Activated T-cell treated with anti-CD3 and anti-CD28 coated beads for 48 hours (primary cell): ENCODE results near the gene CUX1.

Experiments used
- DNase-seq: peaks from one replicate; pipeline ENCODE4 v3.0.0-alpha.2; 2020; ENCODE audit warnings: low read depth

Gene CUX1

GRCh38 chr7:101957744-101958525, 140.5 kb downstream of the CUX1 start:
- DNase-seq, result no peak

- no peak for DNase-seq
Observed at GRCh38 chr7:101959342-101959741, 141.9 kb downstream of the CUX1 start.

GRCh38 chr7:101959829-101960228, 142.4 kb downstream of the CUX1 start:
- no peak for DNase-seq

- no peak for DNase-seq
Observed at GRCh38 chr7:101960323-101960722, 142.9 kb downstream of the CUX1 start.

- no peak for DNase-seq
Observed at GRCh38 chr7:101960985-101961708, 143.7 kb downstream of the CUX1 start.

GRCh38 chr7:101961811-101962210, 144.4 kb downstream of the CUX1 start:
- DNase-seq, result no peak

GRCh38 chr7:101963693-101964092, 146.3 kb downstream of the CUX1 start:
- no peak for DNase-seq

GRCh38 chr7:101964680-101965452, 147.4 kb downstream of the CUX1 start:
- no peak for DNase-seq

GRCh38 chr7:101968720-101969466, 151.5 kb downstream of the CUX1 start:
- DNase-seq, result no peak

GRCh38 chr7:101969997-101970585, 152.7 kb downstream of the CUX1 start:
- no peak for DNase-seq

GRCh38 chr7:101970801-101971200, 153.4 kb downstream of the CUX1 start:
- no peak for DNase-seq

- no peak for DNase-seq
Observed at GRCh38 chr7:101971457-101971856, 154.0 kb downstream of the CUX1 start.

- no peak for DNase-seq
Observed at GRCh38 chr7:101972627-101973026, 155.2 kb downstream of the CUX1 start.

- DNase-seq, result no peak
Observed at GRCh38 chr7:101973130-101973529, 155.7 kb downstream of the CUX1 start.

GRCh38 chr7:101974393-101974792, 157.0 kb downstream of the CUX1 start:
- DNase-seq, result no peak

- DNase-seq, result no peak
Observed at GRCh38 chr7:101975046-101975445, 157.6 kb downstream of the CUX1 start.

- no peak for DNase-seq
Observed at GRCh38 chr7:101976411-101976810, 159.0 kb downstream of the CUX1 start.

GRCh38 chr7:101977249-101977648, 159.8 kb downstream of the CUX1 start:
- DNase-seq, result no peak

- DNase-seq, result no peak
Observed at GRCh38 chr7:101978683-101979082, 161.3 kb downstream of the CUX1 start.

GRCh38 chr7:101983147-101983811, 165.9 kb downstream of the CUX1 start:
- no peak for DNase-seq
